Stimulated activated naive CD8-positive, alpha-beta T cell treated with anti-CD3 and anti-CD28 coated beads, Interleukin-15, amount 100 ng/mL, for 72 hours (primary cell): Measurements from ENCODE around the gene GALNT2.
A peak's percentile ranks its signal among the peaks of the same experiment; 100 is the strongest.

Experiments used
- ATAC-seq: fragments of 150-1000 bp; cut with Tn5 transposase; 2 replicates; pipeline ENCODE4 v1.10.0; 2021; ENCODE audit warnings: mild to moderate bottlenecking, moderate library complexity
- DNase-seq, 2 donors: peaks; one replicate each; pipeline ENCODE4 v3.0.0; 2021 to 2022
- H3K27ac Mint-ChIP-seq, 2 donors: one replicate each; pipeline ENCODE4 v1.8.0; 2022; ENCODE audit warnings: mild to moderate bottlenecking in 2 of 2, mixed read lengths in 2 of 2, moderate library complexity in 2 of 2
- H3K27me3 Mint-ChIP-seq: one replicate; pipeline ENCODE4 v1.8.0; 2022; ENCODE audit warnings: mixed read lengths
- H3K4me1 Mint-ChIP-seq: one replicate; pipeline ENCODE4 v1.8.0; 2022; ENCODE audit warnings: mild to moderate bottlenecking, mixed read lengths
- H3K4me3 Mint-ChIP-seq, 2 donors: one replicate each; pipeline ENCODE4 v1.8.0; 2022; ENCODE audit warnings: mild to moderate bottlenecking in 2 of 2, mixed read lengths in 2 of 2, moderate library complexity in 1 of 2
- H3K9me3 Mint-ChIP-seq, 2 donors: one replicate each; pipeline ENCODE4 v1.8.0; 2022; ENCODE audit warnings: mixed read lengths in 2 of 2

Gene GALNT2

DNA sequence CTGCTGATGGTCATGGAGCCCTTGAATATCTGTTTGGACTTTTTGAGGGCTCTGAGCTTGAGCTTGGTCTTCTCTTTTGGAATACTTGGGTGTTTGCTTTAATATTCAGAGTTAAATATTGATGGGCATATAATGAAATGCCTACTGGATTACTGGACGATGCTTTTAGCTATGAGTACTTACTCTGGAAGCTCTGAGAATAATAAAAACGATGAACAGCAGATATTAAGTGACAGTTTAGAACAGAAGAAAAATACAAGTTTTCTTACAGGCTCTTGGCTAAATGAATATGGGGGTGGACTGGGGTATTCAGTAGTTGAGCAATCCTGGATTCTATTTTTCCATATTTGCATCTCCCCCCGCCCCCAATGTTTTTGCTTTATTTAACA lies 20.7 kb downstream of the GALNT2 start:
- Mint-ChIP-seq H3K27me3 (no peaks in the 10 kb centered on the region), H3K4me1 (peaks cover 87% of the 10 kb centered on the region), H3K27ac (no peak overlapping the region), H3K9me3 (peaks cover 5 to 6% of the 10 kb centered on the region in 2 donors), H3K4me3 (no peak overlapping the region)
- DNase-seq, result no peak
- no peak for ATAC-seq

DNA sequence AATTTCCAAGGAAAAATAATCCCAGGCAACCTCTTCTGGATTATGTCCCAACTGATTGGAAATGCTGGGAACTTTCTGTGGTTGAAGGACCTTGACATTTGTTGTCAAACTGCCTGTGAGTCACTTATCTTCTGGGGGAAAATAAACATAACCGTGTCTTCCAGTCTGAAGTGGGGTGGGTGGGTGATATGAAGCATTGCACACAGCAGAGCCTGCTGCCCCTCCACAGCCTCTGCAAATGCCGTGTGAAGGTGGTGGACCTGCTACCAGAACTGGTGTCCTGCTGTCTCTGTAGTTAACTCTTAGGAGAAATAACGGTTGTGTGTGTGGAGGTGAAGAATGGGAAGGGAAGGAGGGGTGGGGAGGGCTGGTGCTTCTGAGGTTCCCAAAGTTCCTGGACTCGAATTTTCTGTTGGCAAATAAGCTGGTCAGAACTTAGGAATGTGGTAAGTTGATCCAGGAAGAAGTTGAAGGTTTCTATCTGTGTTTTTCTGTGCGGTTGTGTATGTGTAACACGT lies 23.2 kb downstream of the GALNT2 start:
- Mint-ChIP-seq H3K4me3 (no peak overlapping the region), H3K9me3 (no peaks in the 10 kb centered on the region), H3K27ac (no peak overlapping the region), H3K27me3 (no peaks in the 10 kb centered on the region), H3K4me1 (peaks cover 62% of the 10 kb centered on the region)
- ATAC-seq, result no peak
- no peak for DNase-seq

DNA sequence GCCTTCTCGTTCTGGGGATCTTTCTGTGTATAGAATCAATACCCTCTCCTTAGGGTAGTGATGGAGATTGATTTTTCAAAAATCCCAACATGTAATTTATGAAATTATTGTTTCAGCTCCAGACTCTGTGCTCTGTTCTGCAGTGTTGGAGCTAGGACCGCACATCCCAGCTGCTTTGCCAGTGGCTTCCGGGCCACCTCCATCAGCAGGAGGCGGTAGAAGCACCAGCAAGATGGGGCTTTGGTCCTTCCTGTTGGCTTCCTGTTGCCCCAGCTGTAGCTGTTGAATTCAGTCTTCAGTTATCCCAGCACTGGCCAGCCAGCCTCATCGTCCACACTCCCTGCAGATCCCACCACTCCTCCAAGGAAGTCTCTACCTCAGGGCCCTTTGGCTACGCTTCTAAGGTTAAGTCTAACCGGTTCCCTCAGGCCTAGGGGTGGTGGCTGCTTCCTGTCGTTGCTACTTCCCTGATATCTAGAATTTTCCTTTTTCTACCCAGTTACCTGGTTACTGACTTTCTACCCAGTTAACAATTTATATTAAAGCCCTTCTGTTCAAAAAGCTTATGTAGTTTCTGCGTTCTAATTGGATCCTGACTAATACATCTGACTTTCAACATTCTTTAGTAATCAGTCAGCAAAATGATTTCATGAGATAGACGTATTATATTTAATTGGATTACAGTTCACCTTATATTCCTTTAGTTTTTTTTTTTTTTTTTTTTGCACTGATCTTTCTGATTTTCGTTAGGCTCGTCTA lies 24.6 kb downstream of the GALNT2 start:
- no peaks in the 10 kb centered on the region for H3K27me3 Mint-ChIP-seq
- H3K4me1 Mint-ChIP-seq, result peaks cover 53% of the 10 kb centered on the region
- no peaks in the 10 kb centered on the region for H3K9me3 Mint-ChIP-seq
- ATAC-seq, result no peak
- no peak for DNase-seq
- H3K4me3 Mint-ChIP-seq, result no peak overlapping the region
- peak overlapping the region in 1 of 2 donors; percentile 60 for H3K27ac Mint-ChIP-seq

DNA sequence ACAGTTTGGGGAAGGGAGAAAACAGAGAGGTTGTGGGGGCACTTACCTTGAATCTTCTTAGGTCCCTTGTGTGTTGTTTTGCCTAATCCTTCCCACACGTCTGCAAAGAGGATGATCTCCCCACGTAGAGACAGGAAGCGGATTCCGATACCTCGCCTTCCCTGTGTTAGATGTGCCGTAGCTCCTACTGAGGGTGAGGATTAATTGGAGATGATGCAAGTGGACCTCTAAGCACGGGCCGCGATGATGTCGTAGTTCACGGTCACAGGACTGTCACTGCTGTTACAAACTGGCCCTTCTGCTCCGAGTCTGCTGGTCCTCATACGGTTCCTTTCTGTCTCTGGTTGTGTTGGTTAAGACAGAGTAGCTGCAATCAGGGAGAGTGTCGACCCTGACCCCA lies 27.7 kb downstream of the GALNT2 start:
- H3K4me1 Mint-ChIP-seq, result peaks cover 28% of the 10 kb centered on the region
- no peak overlapping the region for H3K4me3 Mint-ChIP-seq
- DNase-seq (no peak), ATAC-seq (no peak)
- H3K27ac Mint-ChIP-seq, result no peak overlapping the region
- H3K27me3 Mint-ChIP-seq, result no peaks in the 10 kb centered on the region
- H3K9me3 Mint-ChIP-seq, result no peaks in the 10 kb centered on the region

DNA sequence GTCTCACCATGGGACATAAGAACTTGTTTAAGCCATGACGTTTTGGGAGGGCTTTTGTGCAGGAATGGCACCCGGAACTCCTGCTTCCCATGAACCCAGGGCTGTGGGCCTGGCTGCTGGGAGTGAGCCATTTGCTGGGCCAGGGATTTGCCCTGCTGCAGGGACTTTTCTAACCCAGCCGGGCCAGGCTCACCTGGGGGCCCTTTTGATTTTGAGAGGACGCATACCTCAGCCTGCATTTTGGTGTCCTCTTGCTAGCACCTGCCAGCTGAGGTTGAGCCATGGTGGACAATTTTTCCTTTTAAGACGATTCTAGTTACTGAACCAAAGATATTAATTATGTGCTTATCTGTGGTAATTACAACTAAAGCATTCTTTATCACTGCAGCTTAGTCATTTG lies 28.9 kb downstream of the GALNT2 start:
- DNase-seq, result no peak
- H3K9me3 Mint-ChIP-seq, result no peaks in the 10 kb centered on the region
- ATAC-seq, result no peak
- H3K27me3 Mint-ChIP-seq, result no peaks in the 10 kb centered on the region
- no peak overlapping the region for H3K4me3 Mint-ChIP-seq
- peaks cover 18% of the 10 kb centered on the region for H3K4me1 Mint-ChIP-seq
- H3K27ac Mint-ChIP-seq, result no peak overlapping the region

DNA sequence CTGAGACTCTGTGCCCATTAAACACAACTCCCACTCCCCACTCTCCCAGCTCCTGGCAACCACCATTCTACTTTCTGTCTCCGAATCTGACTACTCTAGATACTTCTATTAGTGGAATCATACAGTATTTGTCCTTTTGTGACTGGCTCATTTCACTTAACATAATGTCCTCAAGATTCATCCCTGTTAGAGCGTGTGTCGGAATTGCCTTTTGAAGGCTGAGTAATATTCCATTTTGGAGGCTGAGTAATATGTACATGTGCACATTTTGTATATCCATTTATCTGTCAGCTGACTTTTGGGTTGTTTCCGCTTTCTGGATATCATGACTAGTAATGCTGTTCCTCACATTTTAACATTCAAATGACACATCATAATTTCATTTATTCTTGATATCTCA lies 30.3 kb downstream of the GALNT2 start:
- H3K27ac Mint-ChIP-seq, result no peak overlapping the region
- H3K9me3 Mint-ChIP-seq, result no peaks in the 10 kb centered on the region

DNA sequence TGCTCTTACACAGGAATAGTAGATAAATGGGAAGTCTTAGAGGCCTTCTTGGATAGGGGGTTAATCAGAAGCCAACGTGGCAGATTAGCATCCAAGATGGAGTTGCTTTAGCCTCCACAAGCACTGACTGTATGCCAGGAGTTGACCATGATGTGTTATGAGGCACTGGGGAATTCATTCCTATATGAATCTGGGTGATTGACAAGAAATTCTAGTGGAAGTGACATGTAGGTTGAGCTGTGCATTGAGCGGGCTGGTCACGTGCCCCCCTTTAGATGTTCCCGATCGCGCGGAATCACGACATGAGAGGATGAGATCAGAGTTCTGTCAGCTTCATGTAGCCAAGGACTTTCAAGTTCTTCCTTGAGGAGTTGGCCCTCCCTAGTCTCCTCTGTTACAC lies 31.7 kb downstream of the GALNT2 start:
- H3K4me3 Mint-ChIP-seq, result no peak overlapping the region
- peaks cover 39% of the 10 kb centered on the region for H3K4me1 Mint-ChIP-seq
- no peak overlapping the region for H3K27ac Mint-ChIP-seq
- no peaks in the 10 kb centered on the region for H3K27me3 Mint-ChIP-seq
- H3K9me3 Mint-ChIP-seq, result no peaks in the 10 kb centered on the region
- DNase-seq (no peak), ATAC-seq (no peak)

More for the DNA sequence above, 30.3 kb downstream of the GALNT2 start:
- Mint-ChIP-seq H3K4me1 (peaks cover 26% of the 10 kb centered on the region), H3K4me3 (no peak overlapping the region), H3K27me3 (no peaks in the 10 kb centered on the region)
- DNase-seq (no peak), ATAC-seq (no peak)

DNA sequence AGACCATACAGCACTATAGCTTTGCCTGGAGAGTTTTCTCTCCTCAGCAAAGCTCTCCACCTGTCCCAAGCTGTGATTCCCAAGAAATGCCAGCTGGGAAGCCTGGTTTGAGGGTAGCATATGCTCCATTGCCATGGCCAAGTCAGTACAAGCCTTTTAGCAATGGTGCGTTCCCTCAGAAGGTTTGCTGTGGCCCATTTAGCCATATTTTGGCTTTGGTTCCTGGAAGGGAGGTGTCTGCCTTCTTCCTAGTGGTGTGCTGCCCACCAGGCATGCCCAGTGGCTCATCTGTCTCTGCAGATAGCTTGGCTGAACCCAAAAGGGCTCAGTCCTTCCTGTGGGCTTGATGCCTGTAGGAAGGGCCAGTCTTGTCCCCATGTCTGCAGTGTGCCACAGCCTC lies 32.4 kb downstream of the GALNT2 start:
- H3K27ac Mint-ChIP-seq, result no peak overlapping the region
- H3K4me1 Mint-ChIP-seq, result peaks cover 46% of the 10 kb centered on the region
- H3K4me3 Mint-ChIP-seq, result no peak overlapping the region
- H3K9me3 Mint-ChIP-seq, result no peaks in the 10 kb centered on the region
- ATAC-seq, result no peak
- H3K27me3 Mint-ChIP-seq, result no peaks in the 10 kb centered on the region
- no peak for DNase-seq

DNA sequence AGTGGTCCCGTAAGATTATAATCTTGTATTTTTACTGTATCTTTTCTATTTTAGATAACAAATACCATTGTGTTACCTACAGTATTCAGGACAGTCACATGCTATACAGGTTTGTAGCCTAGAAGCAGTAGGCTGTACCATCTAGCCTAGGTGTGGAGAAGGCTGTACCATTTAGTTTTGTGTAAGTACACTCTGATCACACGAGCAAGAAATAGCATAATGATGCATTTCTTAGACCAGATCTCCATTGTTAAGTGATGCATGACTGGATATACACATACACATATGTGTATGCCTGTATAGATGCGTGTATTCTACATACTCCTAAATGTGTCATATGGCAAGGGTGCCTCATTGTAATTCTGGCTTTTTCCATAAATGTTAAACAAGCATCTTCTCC lies 33.9 kb downstream of the GALNT2 start:
- peaks cover 61% of the 10 kb centered on the region for H3K4me1 Mint-ChIP-seq
- H3K27me3 Mint-ChIP-seq, result no peaks in the 10 kb centered on the region
- H3K9me3 Mint-ChIP-seq, result no peaks in the 10 kb centered on the region
- no peak overlapping the region for H3K4me3 Mint-ChIP-seq
- no peak overlapping the region for H3K27ac Mint-ChIP-seq
- DNase-seq (no peak), ATAC-seq (no peak)

DNA sequence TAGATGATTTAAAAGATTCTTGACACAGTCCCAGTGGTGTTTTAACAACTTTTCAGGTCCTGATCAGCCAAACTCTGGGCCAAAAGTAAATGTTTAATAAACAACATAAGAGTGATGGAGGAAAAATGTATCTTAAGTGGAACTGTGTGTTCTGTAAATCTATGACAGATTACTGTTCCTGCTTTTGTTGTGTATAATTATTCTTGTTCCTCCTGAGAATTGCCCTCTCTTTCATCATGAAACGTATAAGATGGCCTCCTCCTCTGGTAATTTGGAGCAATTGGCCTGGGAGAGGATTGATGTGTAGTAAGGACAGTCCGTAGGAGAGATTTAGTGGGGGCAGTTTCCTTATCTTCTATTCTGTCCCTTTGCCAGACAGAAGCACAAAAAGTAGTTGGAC lies 34.5 kb downstream of the GALNT2 start:
- H3K27ac Mint-ChIP-seq, result no peak overlapping the region

DNA sequence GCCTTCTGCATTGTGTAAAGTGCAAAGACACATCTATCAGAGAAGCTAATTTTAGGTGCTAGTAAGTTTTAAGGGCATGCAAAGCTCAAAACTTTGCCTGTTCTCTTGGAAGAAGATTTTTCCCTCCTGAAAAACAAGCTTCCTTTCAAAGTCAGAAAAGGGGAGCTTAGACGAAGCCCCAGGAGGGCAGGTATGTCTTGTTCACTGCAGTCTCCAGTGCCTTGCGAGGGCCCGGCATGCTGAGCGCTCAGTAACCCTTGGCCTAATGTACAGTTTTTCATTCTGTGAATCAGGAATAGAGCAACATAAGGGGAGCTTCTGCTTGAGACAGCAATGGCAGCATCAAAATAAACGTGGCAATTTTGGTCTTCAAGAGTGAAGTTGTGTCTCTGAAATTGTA lies 35.0 kb downstream of the GALNT2 start:
- DNase-seq (no peak), ATAC-seq (no peak)
- H3K4me3 Mint-ChIP-seq, result no peak overlapping the region
- H3K9me3 Mint-ChIP-seq, result no peaks in the 10 kb centered on the region
- H3K27me3 Mint-ChIP-seq, result no peaks in the 10 kb centered on the region
- peaks cover 66% of the 10 kb centered on the region for H3K4me1 Mint-ChIP-seq
- no peak overlapping the region for H3K27ac Mint-ChIP-seq

More for the DNA sequence above, 34.5 kb downstream of the GALNT2 start:
- no peaks in the 10 kb centered on the region for H3K9me3 Mint-ChIP-seq
- DNase-seq (no peak), ATAC-seq (no peak)
- H3K4me3 Mint-ChIP-seq, result no peak overlapping the region
- no peaks in the 10 kb centered on the region for H3K27me3 Mint-ChIP-seq
- H3K4me1 Mint-ChIP-seq, result peaks cover 63% of the 10 kb centered on the region

DNA sequence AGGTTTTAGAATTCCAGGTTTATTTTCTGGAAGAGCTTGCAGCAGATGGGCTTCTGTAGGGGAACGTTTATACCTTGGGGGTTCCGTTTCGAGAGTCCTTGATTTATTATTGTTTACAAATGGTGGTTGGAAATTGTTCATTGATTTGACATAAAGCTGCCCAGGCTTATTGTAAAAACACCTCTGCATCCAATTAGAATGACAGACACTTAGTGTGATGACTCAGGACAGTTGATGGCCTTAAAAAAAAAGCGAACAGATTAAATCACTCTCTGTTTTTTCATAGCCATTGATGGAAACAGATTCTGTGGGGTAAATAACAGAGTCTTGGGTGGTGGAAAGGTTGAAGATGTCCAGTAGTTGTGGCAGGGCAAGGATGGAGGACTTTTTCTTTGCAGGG lies 35.4 kb downstream of the GALNT2 start:
- no peak overlapping the region for H3K27ac Mint-ChIP-seq
- peaks cover 66% of the 10 kb centered on the region for H3K4me1 Mint-ChIP-seq
- DNase-seq, result no peak
- no peaks in the 10 kb centered on the region for H3K27me3 Mint-ChIP-seq
- H3K9me3 Mint-ChIP-seq, result no peaks in the 10 kb centered on the region
- no peak for ATAC-seq
- H3K4me3 Mint-ChIP-seq, result no peak overlapping the region

DNA sequence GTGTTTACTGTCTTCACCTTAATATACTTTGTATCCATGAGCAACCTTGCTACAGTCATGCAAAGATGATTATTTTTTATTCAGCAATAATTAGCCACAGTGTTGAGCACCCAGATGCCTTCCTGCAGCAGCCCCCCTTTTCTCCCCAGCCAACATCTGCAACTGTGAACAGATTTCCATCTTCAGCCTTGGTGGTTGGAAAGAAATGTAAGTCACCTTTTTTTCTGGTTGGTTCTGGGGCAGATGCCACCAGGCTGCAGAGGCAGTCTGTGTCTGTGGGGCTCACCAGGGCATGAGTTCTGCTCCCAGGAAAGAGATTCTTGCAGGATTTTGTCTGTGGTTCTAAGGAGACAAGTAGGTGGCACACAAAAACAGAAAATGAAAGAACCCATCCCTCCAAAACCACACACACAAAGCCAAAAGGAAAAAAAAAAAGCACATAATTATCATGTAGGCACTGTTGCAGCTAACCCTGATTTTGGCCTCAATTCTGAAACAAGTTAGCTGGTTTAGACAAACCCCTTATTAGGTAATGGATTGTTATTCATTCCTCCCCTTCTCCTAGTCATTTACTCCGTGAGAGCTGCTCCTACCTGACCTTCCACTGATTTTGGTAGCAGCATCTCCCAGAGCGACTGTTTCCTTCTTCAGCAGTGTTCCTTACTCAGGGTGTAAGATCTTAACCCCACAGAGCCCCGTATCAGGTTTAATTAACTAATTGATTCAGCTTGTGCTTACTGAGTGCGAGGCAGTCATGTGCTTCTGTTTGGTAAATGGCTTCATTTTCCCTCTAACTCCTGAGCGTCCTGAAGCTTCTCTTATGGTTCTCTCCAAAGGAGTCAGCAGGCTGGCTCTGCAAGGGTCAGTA lies 36.5 kb downstream of the GALNT2 start:
- Mint-ChIP-seq H3K4me3 (peak overlapping the region; percentile 79 to 81), H3K9me3 (no peaks in the 10 kb centered on the region), H3K4me1 (peaks cover 76% of the 10 kb centered on the region), H3K27ac (peak overlapping the region; percentile 7 to 53), H3K27me3 (no peaks in the 10 kb centered on the region)
- ATAC-seq (peak; percentile 8), DNase-seq (no peak)

DNA sequence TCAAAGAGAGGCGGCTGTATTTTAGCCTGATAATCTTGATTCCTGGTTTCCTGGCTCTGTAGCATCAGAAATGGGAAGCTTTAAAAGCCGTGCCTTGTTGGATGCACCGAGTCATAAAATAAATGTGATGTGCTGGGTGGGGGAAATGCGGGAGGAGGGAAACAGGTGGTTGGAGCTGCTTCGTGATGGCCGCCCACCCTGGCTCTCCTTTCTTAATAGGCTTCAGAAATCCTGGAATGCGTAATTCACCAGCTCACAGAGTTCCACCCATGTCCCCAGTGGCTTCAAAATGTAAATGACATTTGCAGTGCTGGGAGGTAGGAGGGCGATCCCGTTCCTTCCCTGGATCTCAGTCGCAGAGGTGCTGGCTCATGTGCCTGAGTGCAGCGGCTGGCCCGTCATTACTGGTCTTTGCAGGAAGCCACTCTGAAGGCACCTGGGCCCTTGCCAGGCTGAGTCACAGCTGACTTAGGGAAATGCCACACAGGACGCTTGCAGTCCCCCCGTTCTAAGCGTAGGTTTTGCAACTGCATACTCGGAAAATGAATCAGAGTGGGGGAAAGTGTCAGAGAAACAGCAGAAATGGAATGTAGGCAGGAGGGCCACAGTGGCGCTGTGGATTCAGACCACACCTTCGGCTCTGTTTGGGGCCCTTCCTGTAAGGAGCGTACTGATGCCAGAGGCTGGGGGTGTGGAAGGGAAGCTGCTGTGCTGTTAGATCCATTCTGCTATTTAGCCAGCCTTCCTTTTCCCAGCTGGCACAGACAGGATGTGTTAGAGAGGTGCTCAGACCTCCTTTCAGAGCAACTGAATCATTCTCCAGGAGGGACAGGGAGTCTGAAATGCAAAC lies 37.6 kb downstream of the GALNT2 start:
- H3K27ac Mint-ChIP-seq, result peak overlapping the region; percentile 71 to 85
- peak overlapping the region; percentile 79 to 81 for H3K4me3 Mint-ChIP-seq
- peak; percentile 83 to 92 for DNase-seq
- no peaks in the 10 kb centered on the region for H3K27me3 Mint-ChIP-seq
- H3K9me3 Mint-ChIP-seq, result no peaks in the 10 kb centered on the region
- ATAC-seq, result peak; percentile 90
- H3K4me1 Mint-ChIP-seq, result peaks cover 87% of the 10 kb centered on the region

DNA sequence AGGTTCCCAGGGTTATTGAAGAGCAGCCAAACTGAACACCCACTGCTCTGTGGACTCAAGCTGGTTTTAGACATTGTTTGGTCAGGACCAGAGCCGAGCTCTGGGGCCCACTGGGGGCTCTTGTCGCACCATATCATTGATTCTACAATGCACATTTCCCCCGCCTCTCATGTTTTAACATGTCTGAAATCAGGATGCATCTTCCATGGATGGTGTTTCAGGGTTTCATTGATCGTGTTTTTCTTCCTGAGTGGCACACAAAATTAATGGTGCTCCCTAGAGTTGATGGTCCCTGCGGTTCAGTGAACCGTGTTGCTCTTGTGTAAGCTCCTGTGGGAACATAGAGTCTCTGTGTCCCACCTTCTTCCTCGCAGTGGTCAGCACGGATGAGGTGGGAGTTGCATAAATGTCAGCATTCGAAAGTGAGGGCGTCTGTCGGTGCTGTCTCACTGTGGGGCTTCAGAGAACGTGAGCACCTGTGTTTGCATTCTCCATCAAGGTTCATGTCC lies 38.3 kb downstream of the GALNT2 start:
- Mint-ChIP-seq H3K4me1 (peaks cover 94% of the 10 kb centered on the region), H3K4me3 (peak overlapping the region; percentile 79 to 81), H3K9me3 (no peaks in the 10 kb centered on the region), H3K27me3 (no peaks in the 10 kb centered on the region), H3K27ac (peak overlapping the region; percentile 71 to 85)
- no peak for DNase-seq
- no peak for ATAC-seq
